HepG2 (cell line): ENCODE results near the gene FANCM. TPM values are rescaled to one million over a fixed set of nuclear protein-coding genes. Genes with fewer than 3 reads are reported as not detected.

Experiments
- AHR ChIP-seq: IDR thresholded peaks from 2 replicates; pipeline ENCODE4 v1.6.1; 2018; ENCODE audit warnings: missing genetic modification reagents, missing compliant biosample characterization
- CENPX ChIP-seq: sonication (generic); formaldehyde crosslinking; IDR thresholded peaks from 2 replicates; pipeline ENCODE4 v1.9.0; 2021; ENCODE audit warnings: mild to moderate bottlenecking, missing genetic modification reagents, moderate library complexity
- GFI1 ChIP-seq: sonication (generic); formaldehyde crosslinking; IDR thresholded peaks from 2 replicates; pipeline ENCODE4 v1.5.0; 2020; ENCODE audit warnings: missing genetic modification reagents, mild to moderate bottlenecking, borderline replicate concordance
- JUNB ChIP-seq: sonication (generic); formaldehyde crosslinking; IDR thresholded peaks from 2 replicates; pipeline ENCODE4 v1.8.0; 2022; ENCODE audit warnings: missing genetic modification reagents, mild to moderate bottlenecking, borderline replicate concordance
- NR2C2 ChIP-seq: sonication (generic); formaldehyde crosslinking; IDR thresholded peaks from 2 replicates; pipeline ENCODE4 v1.4.0; 2020; ENCODE audit warnings: missing genetic modification reagents, mild to moderate bottlenecking, moderate library complexity, borderline replicate concordance
- RFX5 ChIP-seq: IDR thresholded peaks from 2 replicates; pipeline ENCODE4 v1.6.1; 2011; ENCODE audit warnings: low read depth, low read length, improper control_type of control experiment
- TCF7 ChIP-seq: sonication (generic); IDR thresholded peaks from 2 replicates; pipeline ENCODE4 v1.6.1; 2016; ENCODE audit warnings: antibody characterized with exemption, low read depth
- ZNF343 ChIP-seq: sonication (generic); formaldehyde crosslinking; IDR thresholded peaks from 2 replicates; pipeline ENCODE4 v1.4.0; 2020; ENCODE audit warnings: mild to moderate bottlenecking, missing genetic modification reagents
- polyA plus RNA-seq, 8 experiments: library from polyadenylated mRNA; depleted of rRNA in 3 of 8; stranded (reverse) in 7 of 8; unstranded in 1 of 8; fragments of >200 nt; fragmentation: Illumina TruSeq in 4 of 8; extraction: Trizol in 4 of 8; gene quantifications; 2 replicates each; pipeline versions ENCODE4 v1.2.1 to v1.2.3, GENCODE V29; 2011 to 2016; ENCODE audit warnings: low read depth in 4 of 8, missing spikeins in 1 of 8, mixed read lengths in 1 of 8; ENCODE audit not compliant: insufficient read depth in 1 of 8
- total RNA-seq, 5 experiments: library from RNA; depleted of rRNA; stranded (reverse); fragments of >200 nt; fragmentation: Illumina TruSeq; extraction: Trizol; gene quantifications; 2 replicates each; pipeline ENCODE4 v1.2.3, GENCODE V29; 2016; ENCODE audit warnings: low read depth in 1 of 5
- TF ChIP-seq, protein P1 (sequence below): sonication (generic); formaldehyde crosslinking; IDR thresholded peaks from 2 replicates; pipeline ENCODE4 v1.4.0; 2020; ENCODE audit warnings: missing genetic modification reagents
- TF ChIP-seq, protein P2 (sequence below): sonication (generic); formaldehyde crosslinking; IDR thresholded peaks from 2 replicates; pipeline ENCODE4 v1.8.0; 2022; ENCODE audit warnings: missing genetic modification reagents, mild to moderate bottlenecking, borderline replicate concordance
- TF ChIP-seq, protein P3 (sequence below): sonication (generic); formaldehyde crosslinking; IDR thresholded peaks from 2 replicates; pipeline ENCODE4 v1.4.0; 2020; ENCODE audit warnings: low read depth, missing genetic modification reagents
- TF ChIP-seq, protein P4 (sequence below): sonication (generic); formaldehyde crosslinking; IDR thresholded peaks from 2 replicates; pipeline ENCODE4 v1.4.0; 2020; ENCODE audit warnings: mild to moderate bottlenecking, low read depth, missing genetic modification reagents
- TF ChIP-seq, protein P5 (sequence below): sonication (generic); formaldehyde crosslinking; IDR thresholded peaks from 2 replicates; pipeline ENCODE4 v1.5.0; 2020; ENCODE audit warnings: missing genetic modification reagents

Gene FANCM
- total and polyA plus RNA-seq, 2 of the 13 experiments (the other 11 are each of a cell fraction or from before 2014, with no cell fraction given), result 2.6 to 10.4 TPM

DNA sequence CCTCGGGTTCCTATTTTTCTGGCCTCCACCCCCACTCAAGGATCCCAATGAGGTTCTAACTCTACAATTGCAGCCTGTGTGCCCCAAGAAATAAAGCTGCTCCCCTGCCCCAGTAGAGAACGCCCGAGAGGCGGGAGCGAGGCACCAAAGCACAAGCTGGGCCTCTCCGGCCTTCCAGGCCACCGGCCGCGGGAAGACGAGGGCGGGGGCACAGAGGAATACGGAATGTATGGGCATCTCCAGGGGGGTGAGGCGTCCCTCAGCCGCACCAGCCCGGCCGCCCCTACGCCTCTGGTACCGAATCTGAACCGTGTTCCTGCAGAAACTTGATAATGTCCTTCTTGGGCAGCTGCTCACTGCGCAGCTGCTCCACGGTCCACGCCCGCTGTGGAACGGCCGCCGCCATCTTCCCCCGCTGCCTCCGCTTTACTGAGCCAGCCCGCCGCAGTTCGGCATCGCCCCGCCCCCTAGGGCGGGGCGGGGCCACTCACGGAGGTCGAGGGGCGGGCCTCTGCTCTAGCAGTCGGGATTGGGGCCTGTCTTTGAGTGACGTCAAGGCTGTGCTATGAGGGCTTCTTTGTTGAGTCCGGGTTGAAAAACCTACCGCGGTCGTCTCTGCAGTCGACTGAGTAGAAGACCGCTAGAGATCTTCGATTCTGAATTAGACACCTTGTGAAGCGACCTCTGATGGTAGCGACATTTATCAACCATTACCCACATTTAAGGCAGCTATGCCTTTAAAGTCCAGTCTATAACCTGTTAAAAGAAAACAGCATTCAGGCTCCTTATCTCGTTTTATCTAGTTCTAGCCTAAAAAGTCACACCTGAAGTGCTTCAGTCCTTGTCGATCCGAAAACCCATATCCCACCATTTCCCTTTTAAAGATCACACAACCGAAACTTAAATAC lies 1.4 kb upstream of the FANCM start, which contains the start of gene FKBP3 (continued):
- TF ChIP-seq, protein P1, sequence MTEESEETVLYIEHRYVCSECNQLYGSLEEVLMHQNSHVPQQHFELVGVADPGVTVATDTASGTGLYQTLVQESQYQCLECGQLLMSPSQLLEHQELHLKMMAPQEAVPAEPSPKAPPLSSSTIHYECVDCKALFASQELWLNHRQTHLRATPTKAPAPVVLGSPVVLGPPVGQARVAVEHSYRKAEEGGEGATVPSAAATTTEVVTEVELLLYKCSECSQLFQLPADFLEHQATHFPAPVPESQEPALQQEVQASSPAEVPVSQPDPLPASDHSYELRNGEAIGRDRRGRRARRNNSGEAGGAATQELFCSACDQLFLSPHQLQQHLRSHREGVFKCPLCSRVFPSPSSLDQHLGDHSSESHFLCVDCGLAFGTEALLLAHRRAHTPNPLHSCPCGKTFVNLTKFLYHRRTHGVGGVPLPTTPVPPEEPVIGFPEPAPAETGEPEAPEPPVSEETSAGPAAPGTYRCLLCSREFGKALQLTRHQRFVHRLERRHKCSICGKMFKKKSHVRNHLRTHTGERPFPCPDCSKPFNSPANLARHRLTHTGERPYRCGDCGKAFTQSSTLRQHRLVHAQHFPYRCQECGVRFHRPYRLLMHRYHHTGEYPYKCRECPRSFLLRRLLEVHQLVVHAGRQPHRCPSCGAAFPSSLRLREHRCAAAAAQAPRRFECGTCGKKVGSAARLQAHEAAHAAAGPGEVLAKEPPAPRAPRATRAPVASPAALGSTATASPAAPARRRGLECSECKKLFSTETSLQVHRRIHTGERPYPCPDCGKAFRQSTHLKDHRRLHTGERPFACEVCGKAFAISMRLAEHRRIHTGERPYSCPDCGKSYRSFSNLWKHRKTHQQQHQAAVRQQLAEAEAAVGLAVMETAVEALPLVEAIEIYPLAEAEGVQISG, result peak; percentile 61
- TF ChIP-seq, protein P2, sequence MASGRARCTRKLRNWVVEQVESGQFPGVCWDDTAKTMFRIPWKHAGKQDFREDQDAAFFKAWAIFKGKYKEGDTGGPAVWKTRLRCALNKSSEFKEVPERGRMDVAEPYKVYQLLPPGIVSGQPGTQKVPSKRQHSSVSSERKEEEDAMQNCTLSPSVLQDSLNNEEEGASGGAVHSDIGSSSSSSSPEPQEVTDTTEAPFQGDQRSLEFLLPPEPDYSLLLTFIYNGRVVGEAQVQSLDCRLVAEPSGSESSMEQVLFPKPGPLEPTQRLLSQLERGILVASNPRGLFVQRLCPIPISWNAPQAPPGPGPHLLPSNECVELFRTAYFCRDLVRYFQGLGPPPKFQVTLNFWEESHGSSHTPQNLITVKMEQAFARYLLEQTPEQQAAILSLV (CRISPR knock-in tag), result no peak; the same call in 1 of the 2 replicates
- TF ChIP-seq JUNB (CRISPR knock-in tag), result no peak
- TF ChIP-seq NR2C2 (CRISPR knock-in tag), result peak; percentile 81
- TF ChIP-seq AHR (CRISPR knock-in tag), result peak; percentile 58; the same call in 1 of the 2 replicates
- TF ChIP-seq TCF7, result no peak
- TF ChIP-seq RFX5, result no peak
- TF ChIP-seq, protein P3, sequence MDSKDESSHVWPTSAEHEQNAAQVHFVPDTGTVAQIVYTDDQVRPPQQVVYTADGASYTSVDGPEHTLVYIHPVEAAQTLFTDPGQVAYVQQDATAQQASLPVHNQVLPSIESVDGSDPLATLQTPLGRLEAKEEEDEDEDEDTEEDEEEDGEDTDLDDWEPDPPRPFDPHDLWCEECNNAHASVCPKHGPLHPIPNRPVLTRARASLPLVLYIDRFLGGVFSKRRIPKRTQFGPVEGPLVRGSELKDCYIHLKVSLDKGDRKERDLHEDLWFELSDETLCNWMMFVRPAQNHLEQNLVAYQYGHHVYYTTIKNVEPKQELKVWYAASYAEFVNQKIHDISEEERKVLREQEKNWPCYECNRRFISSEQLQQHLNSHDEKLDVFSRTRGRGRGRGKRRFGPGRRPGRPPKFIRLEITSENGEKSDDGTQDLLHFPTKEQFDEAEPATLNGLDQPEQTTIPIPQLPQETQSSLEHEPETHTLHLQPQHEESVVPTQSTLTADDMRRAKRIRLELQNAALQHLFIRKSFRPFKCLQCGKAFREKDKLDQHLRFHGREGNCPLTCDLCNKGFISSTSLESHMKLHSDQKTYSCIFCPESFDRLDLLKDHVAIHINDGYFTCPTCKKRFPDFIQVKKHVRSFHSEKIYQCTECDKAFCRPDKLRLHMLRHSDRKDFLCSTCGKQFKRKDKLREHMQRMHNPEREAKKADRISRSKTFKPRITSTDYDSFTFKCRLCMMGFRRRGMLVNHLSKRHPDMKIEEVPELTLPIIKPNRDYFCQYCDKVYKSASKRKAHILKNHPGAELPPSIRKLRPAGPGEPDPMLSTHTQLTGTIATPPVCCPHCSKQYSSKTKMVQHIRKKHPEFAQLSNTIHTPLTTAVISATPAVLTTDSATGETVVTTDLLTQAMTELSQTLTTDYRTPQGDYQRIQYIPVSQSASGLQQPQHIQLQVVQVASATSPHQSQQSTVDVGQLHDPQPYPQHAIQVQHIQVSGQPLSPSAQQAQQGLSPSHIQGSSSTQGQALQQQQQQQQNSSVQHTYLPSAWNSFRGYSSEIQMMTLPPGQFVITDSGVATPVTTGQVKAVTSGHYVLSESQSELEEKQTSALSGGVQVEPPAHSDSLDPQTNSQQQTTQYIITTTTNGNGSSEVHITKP (CRISPR knock-in tag), result peak; percentile 99
- peak; percentile 41; the same call in 1 of the 2 replicates for TF ChIP-seq GFI1
- TF ChIP-seq ZNF343 (CRISPR knock-in tag), result 0 out of 2 replicates have a peak, but pooled peaks have one; percentile 47
- TF ChIP-seq, protein P4, sequence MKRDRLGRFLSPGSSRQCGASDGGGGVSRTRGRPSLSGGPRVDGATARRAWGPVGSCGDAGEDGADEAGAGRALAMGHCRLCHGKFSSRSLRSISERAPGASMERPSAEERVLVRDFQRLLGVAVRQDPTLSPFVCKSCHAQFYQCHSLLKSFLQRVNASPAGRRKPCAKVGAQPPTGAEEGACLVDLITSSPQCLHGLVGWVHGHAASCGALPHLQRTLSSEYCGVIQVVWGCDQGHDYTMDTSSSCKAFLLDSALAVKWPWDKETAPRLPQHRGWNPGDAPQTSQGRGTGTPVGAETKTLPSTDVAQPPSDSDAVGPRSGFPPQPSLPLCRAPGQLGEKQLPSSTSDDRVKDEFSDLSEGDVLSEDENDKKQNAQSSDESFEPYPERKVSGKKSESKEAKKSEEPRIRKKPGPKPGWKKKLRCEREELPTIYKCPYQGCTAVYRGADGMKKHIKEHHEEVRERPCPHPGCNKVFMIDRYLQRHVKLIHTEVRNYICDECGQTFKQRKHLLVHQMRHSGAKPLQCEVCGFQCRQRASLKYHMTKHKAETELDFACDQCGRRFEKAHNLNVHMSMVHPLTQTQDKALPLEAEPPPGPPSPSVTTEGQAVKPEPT (CRISPR knock-in tag), result no peak
- TF ChIP-seq, protein P5, sequence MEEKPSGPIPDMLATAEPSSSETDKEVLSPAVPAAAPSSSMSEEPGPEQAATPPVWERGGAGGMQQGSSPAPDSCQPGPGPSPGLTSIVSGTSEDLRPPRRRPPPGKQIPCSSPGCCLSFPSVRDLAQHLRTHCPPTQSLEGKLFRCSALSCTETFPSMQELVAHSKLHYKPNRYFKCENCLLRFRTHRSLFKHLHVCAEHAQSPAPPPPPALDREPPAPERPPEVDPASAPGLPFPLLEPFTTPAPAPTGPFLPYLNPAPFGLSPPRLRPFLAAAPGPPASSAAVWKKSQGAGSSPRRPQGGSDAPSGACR (CRISPR knock-in tag), result no peak
- no peak for TF ChIP-seq CENPX (CRISPR knock-in tag)
